Gastrocnemius medialis (tissue), 4 donors: ENCODE results near the gene LINC00305.

ENCODE experiments used
- CTCF ChIP-seq, 5 experiments: fragments of 450-650 bp in 3 of 5; fragments of 200-600 bp in 2 of 5; sonication (generic) in 2 of 5; IDR thresholded peaks in 4 of 5; conservative IDR thresholded peaks in 1 of 5; 1 replicate in 4 of 5; 2 replicates in 1 of 5; pipeline ENCODE4 v1.5.1; 2016 to 2019; ENCODE audit warnings: antibody characterized with exemption in 5 of 5, mild to moderate bottlenecking in 3 of 5, moderate library complexity in 3 of 5
- POLR2A ChIP-seq, 2 donors: fragments of 450-650 bp; IDR thresholded peaks; one replicate each; pipeline ENCODE4 v1.6.1; 2017; ENCODE audit warnings: antibody characterized with exemption in 2 of 2, mild to moderate bottlenecking in 2 of 2, moderate library complexity in 2 of 2

GRCh38 chr18:64179556-64180080 is 30.7 kb upstream of the LINC00305 start:
- TF ChIP-seq POLR2A (IDR thresholded peaks at IDR 0.05) (no peak), CTCF (IDR thresholded peaks at IDR 0.05 in 4 of 5, conservative IDR thresholded peaks at IDR 0.05 in 1 of 5) (no peak)
